ENCODE measurements around the gene USP44.

USP44 gene

GRCh38 chr12:95548056-95548538 lies 3.2 kb downstream of the USP44 start:
- no peak overlapping the region for H3K27ac ChIP-seq
- no peak for TF ChIP-seq CTCF (conservative IDR thresholded peaks at IDR 0.05)

- no peak for TF ChIP-seq CTCF (conservative IDR thresholded peaks at IDR 0.05)
- H3K27ac ChIP-seq, result no peak overlapping the region
Measured at GRCh38 chr12:95547522-95548055, 3.7 kb downstream of the USP44 start.

DNA sequence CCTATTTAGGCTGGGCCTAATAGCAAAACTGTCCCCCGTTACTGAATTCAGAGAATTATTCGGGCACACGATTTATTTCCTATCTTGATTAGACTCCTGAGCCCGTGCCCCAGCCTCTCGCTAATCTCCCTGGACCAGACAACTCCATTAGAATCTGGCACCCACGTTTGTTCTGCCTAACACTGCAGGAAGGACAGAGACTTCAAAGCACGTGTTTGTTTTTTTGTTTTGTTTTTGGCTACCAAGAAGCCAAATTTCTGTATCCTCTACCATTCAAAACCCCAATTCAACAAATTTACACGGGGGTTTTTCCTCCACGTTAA lies 4.8 kb downstream of the USP44 start:
- no peak for TF ChIP-seq CTCF (conservative IDR thresholded peaks at IDR 0.05)
- peak overlapping the region; percentile 56 for H3K27ac ChIP-seq

GRCh38 chr12:95545731-95546490 lies 5.4 kb downstream of the USP44 start:
- H3K27ac ChIP-seq, result peak overlapping the region; percentile 56
- no peak for TF ChIP-seq CTCF (conservative IDR thresholded peaks at IDR 0.05)

DNA sequence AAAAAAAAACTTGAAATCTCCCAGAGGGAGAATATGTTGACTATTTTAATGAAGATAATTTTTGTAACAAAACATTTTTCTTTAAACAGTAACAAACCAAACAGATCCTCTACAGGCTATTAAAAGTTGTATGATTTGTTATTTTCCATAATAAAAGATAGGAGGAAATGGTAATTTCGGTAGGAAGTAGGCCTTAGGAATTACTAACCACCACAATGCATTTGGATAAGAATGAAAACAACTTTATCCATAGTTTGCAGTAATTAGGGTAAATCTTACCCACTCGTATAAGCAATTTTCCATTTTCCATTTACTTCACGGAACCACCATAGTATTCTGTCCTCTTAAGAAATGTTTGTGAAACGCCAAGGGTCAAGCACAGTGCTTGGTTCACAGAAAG lies 6.0 kb downstream of the USP44 start:
- no peak for TF ChIP-seq CTCF (conservative IDR thresholded peaks at IDR 0.05)
- H3K27ac ChIP-seq, result peak overlapping the region; percentile 56

DNA sequence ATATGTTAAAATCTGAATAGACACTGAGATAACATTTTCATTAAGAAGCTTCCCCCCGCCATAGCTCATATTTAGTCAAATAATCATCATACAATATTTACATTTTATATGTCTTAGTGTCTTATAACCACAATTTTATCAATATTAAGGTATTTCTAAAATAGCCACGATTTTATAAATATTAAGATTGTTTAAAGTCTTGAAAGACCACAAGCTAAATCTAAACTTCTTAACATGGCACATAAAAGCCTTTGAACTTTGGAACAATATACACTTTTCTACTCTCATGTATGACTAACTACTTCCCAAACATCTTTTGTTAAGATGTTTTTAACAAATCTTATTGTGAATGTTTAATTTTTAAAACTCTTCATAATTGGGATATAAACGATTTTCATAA lies 6.5 kb downstream of the USP44 start:
- no peak for TF ChIP-seq CTCF (conservative IDR thresholded peaks at IDR 0.05)

DNA sequence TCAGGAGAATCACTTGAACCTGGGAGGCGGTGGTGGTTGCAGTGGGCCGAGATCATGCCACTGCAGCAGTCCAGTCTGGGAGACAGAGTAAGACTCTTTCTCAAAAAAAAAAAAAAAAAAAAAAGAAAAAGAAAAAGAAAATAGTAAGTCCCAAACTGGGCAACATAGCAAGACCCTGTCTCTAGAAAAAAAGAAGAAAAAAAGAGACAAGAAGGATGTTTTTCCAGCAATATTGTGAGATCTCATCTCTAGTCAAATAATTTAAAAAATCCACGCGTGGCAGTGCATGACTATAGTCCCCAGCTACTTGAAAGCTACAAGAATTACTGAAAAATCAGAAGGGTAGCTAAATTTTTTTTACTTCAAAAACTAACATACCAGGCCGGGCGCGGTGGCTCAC lies 8.0 kb downstream of the USP44 start:
- no peak overlapping the region for H3K27ac ChIP-seq
- TF ChIP-seq CTCF (conservative IDR thresholded peaks at IDR 0.05), result no peak

More for the DNA sequence above, 6.5 kb downstream of the USP44 start:
- H3K27ac ChIP-seq, result no peak overlapping the region

Data from VCaP (cell line).